Neuronal stem cell (in vitro differentiated cells): ENCODE measurements around the gene BCL2L11.

ENCODE experiments used
- DNase-seq: peaks from one replicate; pipeline ENCODE4 v3.0.0-alpha.2; 2013; ENCODE audit warnings: low spot score
- H2AFZ ChIP-seq: one replicate; pipeline ENCODE4 v1.6.1; 2013; ENCODE audit warnings: mild to moderate bottlenecking, low read length, inconsistent platforms
- H2AK5ac ChIP-seq: 2 replicates; pipeline ENCODE4 v1.6.1; 2013; ENCODE audit warnings: low read depth, mild to moderate bottlenecking, inconsistent platforms, low read length, moderate library complexity, mixed read lengths
- H2BK120ac ChIP-seq: 2 replicates; pipeline ENCODE4 v1.6.1; 2013; ENCODE audit warnings: low read depth, mild to moderate bottlenecking, inconsistent platforms, low read length, moderate library complexity, mixed read lengths
- H2BK12ac ChIP-seq: one replicate; pipeline ENCODE4 v1.6.1; 2013; ENCODE audit warnings: low read length, inconsistent platforms
- H2BK15ac ChIP-seq: 2 replicates; pipeline ENCODE4 v1.6.1; 2013; ENCODE audit warnings: mild to moderate bottlenecking, low read length, inconsistent platforms, mixed read lengths
- H2BK5ac ChIP-seq: one replicate; pipeline ENCODE4 v1.6.1; 2013; ENCODE audit warnings: inconsistent platforms, mild to moderate bottlenecking, low read length, moderate library complexity
- H3K14ac ChIP-seq: one replicate; pipeline ENCODE4 v1.6.1; 2013; ENCODE audit warnings: low read length, inconsistent platforms
- H3K18ac ChIP-seq: 2 replicates; pipeline ENCODE4 v1.6.1; 2013; ENCODE audit warnings: low read length, inconsistent platforms
- H3K23ac ChIP-seq: 2 replicates; pipeline ENCODE4 v1.6.1; 2013; ENCODE audit warnings: low read depth, mild to moderate bottlenecking, mixed read lengths, low read length, inconsistent platforms; ENCODE audit not compliant: poor library complexity
- H3K27ac ChIP-seq: replicated peaks from 3 replicates; pipeline ENCODE4 v1.5.1; 2013; ENCODE audit warnings: low read length, inconsistent platforms
- H3K27me3 ChIP-seq, 3 experiments: 2 replicates each; pipeline ENCODE4 v1.6.1; 2013; ENCODE audit warnings: low read length in 3 of 3, mild to moderate bottlenecking in 2 of 3, inconsistent platforms in 1 of 3, low read depth in 1 of 3, mixed read lengths in 1 of 3, moderate library complexity in 1 of 3; ENCODE audit not compliant: control insufficient read depth in 3 of 3, insufficient read depth in 3 of 3
- H3K36me3 ChIP-seq, 2 donors: replicated peaks in 1 of 2; 2 replicates each; pipeline ENCODE4 v1.6.1; 2013; ENCODE audit warnings: low read length in 2 of 2; ENCODE audit not compliant: control insufficient read depth in 2 of 2, insufficient read depth in 2 of 2
- H3K4ac ChIP-seq: 2 replicates; pipeline ENCODE4 v1.6.1; 2013; ENCODE audit warnings: inconsistent platforms, mild to moderate bottlenecking, low read length, moderate library complexity
- H3K4me1 ChIP-seq, 2 donors: 1 replicate in 1 of 2; 2 replicates in 1 of 2; pipeline ENCODE4 v1.6.1; 2013; ENCODE audit warnings: low read length in 2 of 2, low read depth in 1 of 2; ENCODE audit not compliant: control insufficient read depth in 2 of 2, insufficient read depth in 1 of 2
- H3K4me2 ChIP-seq: one replicate; pipeline ENCODE4 v1.6.1; 2013; ENCODE audit warnings: mild to moderate bottlenecking, low read length, inconsistent platforms; ENCODE audit not compliant: insufficient read depth, poor library complexity, severe bottlenecking
- H3K4me3 ChIP-seq, 2 donors: 2 replicates each; pipeline ENCODE4 v1.5.1; 2013; ENCODE audit warnings: low read length in 2 of 2, mild to moderate bottlenecking in 2 of 2, inconsistent platforms in 1 of 2, moderate library complexity in 1 of 2
- H3K79me1 ChIP-seq: one replicate; pipeline ENCODE4 v1.6.1; 2013; ENCODE audit warnings: low read depth, mild to moderate bottlenecking, inconsistent platforms, low read length, moderate library complexity
- H3K9ac ChIP-seq: one replicate; pipeline ENCODE4 v1.6.1; 2013; ENCODE audit warnings: mild to moderate bottlenecking, low read depth, low read length, inconsistent platforms; ENCODE audit not compliant: poor library complexity
- H3K9me3 ChIP-seq, 2 donors: replicated peaks in 1 of 2; 2 replicates each; pipeline versions ENCODE3 to v1.6.1; 2013; ENCODE audit warnings: low read length in 2 of 2, mild to moderate bottlenecking in 2 of 2, inconsistent platforms in 1 of 2, low read depth in 1 of 2, mixed read lengths in 1 of 2, moderate library complexity in 1 of 2; ENCODE audit not compliant: control insufficient read depth in 2 of 2, insufficient read depth in 1 of 2
- H4K8ac ChIP-seq: one replicate; pipeline ENCODE4 v1.6.1; 2013; ENCODE audit warnings: low read depth, mild to moderate bottlenecking, inconsistent platforms, low read length, moderate library complexity
- H4K91ac ChIP-seq: one replicate; pipeline ENCODE4 v1.6.1; 2013; ENCODE audit warnings: low read length, low read depth, mild to moderate bottlenecking, inconsistent platforms; ENCODE audit not compliant: poor library complexity
- WGBS, 2 donors: extraction: QIAGEN DNeasy Blood & Tissue Kit; methylation state at CpG; one replicate each; pipeline ENCODE4 v1.1.7; 2013; ENCODE audit warnings: missing lambda C conversion rate in 2 of 2, mixed read lengths in 1 of 2; ENCODE audit not compliant: insufficient read length in 2 of 2, insufficient replicate concordance in 1 of 2; ENCODE audit errors: extremely low coverage in 2 of 2; 5-methylcytosine and 5-hydroxymethylcytosine counted together

Gene BCL2L11

GRCh38 chr2:111156529-111156928, 35.8 kb downstream of the BCL2L11 start:
- H2BK15ac ChIP-seq, result no peak overlapping the region
- no peak overlapping the region for H2BK5ac ChIP-seq
- no peak for DNase-seq
- peaks cover 42 to 99% of the 10 kb centered on the region in 2 donors for H3K36me3 ChIP-seq
- H2BK120ac ChIP-seq, result no peak overlapping the region
- WGBS, 2 donors, result no CpG with 5 or more reads among the region's 8 CpGs
- H3K9ac ChIP-seq, result no peak overlapping the region
- no peak overlapping the region for H3K18ac ChIP-seq
- no peak overlapping the region for H3K23ac ChIP-seq
- no peak overlapping the region for H3K4ac ChIP-seq
- H4K91ac ChIP-seq, result no peak overlapping the region
- H3K14ac ChIP-seq, result no peak overlapping the region
- no peak overlapping the region for H3K27ac ChIP-seq
- no peak overlapping the region for H2AK5ac ChIP-seq
- H2AFZ ChIP-seq, result no peak overlapping the region
- no peak overlapping the region for H3K4me2 ChIP-seq
- peaks cover 12 to 18% of the 10 kb centered on the region in 2 donors for H3K4me1 ChIP-seq
- peaks cover 24% of the 10 kb centered on the region for H3K79me1 ChIP-seq
- no peak overlapping the region for H3K4me3 ChIP-seq
- H3K27me3 ChIP-seq, result no peaks in the 10 kb centered on the region
- H2BK12ac ChIP-seq, result no peak overlapping the region
- no peak overlapping the region for H4K8ac ChIP-seq
- no peaks in the 10 kb centered on the region for H3K9me3 ChIP-seq

GRCh38 chr2:111157071-111157661, 36.5 kb downstream of the BCL2L11 start:
- no peak overlapping the region for H2BK15ac ChIP-seq
- no peak overlapping the region for H4K91ac ChIP-seq
- H2AK5ac ChIP-seq, result no peak overlapping the region
- H2BK12ac ChIP-seq, result no peak overlapping the region
- H3K9me3 ChIP-seq, result no peaks in the 10 kb centered on the region
- no peak overlapping the region for H3K18ac ChIP-seq
- no peak overlapping the region for H4K8ac ChIP-seq
- H2BK120ac ChIP-seq, result no peak overlapping the region
- no peak for DNase-seq
- H3K4me1 ChIP-seq, result peaks cover 12 to 18% of the 10 kb centered on the region in 2 donors
- no CpG with 5 or more reads among the region's 5 CpGs for WGBS, 2 donors
- no peak overlapping the region for H2BK5ac ChIP-seq
- no peak overlapping the region for H3K27ac ChIP-seq
- H3K9ac ChIP-seq, result no peak overlapping the region
- H3K4ac ChIP-seq, result no peak overlapping the region
- H3K14ac ChIP-seq, result no peak overlapping the region
- H3K36me3 ChIP-seq, result peaks cover 40 to 99% of the 10 kb centered on the region in 2 donors
- H3K4me2 ChIP-seq, result no peak overlapping the region
- H2AFZ ChIP-seq, result no peak overlapping the region
- no peaks in the 10 kb centered on the region for H3K27me3 ChIP-seq
- H3K23ac ChIP-seq, result no peak overlapping the region
- H3K79me1 ChIP-seq, result peaks cover 22% of the 10 kb centered on the region
- no peak overlapping the region for H3K4me3 ChIP-seq

GRCh38 chr2:111157798-111158197, 37.1 kb downstream of the BCL2L11 start:
- H3K36me3 ChIP-seq, result peaks cover 40 to 99% of the 10 kb centered on the region in 2 donors
- H3K4me3 ChIP-seq, result peak overlapping the region in 1 of 2 donors; percentile 52
- no peak overlapping the region for H4K8ac ChIP-seq
- no peak overlapping the region for H3K4ac ChIP-seq
- no peak overlapping the region for H2BK5ac ChIP-seq
- no peak overlapping the region for H2AK5ac ChIP-seq
- H4K91ac ChIP-seq, result no peak overlapping the region
- no peak overlapping the region for H3K14ac ChIP-seq
- no peak overlapping the region for H3K23ac ChIP-seq
- H3K27ac ChIP-seq, result no peak overlapping the region
- no peaks in the 10 kb centered on the region for H3K27me3 ChIP-seq
- H3K79me1 ChIP-seq, result peaks cover 19% of the 10 kb centered on the region
- H2AFZ ChIP-seq, result no peak overlapping the region
- H2BK15ac ChIP-seq, result no peak overlapping the region
- WGBS, 2 donors, result no CpG with 5 or more reads among the region's 2 CpGs
- H3K9ac ChIP-seq, result no peak overlapping the region
- no peaks in the 10 kb centered on the region for H3K9me3 ChIP-seq
- no peak overlapping the region for H2BK12ac ChIP-seq
- H3K4me1 ChIP-seq, result peaks cover 12 to 18% of the 10 kb centered on the region in 2 donors
- no peak for DNase-seq
- H3K4me2 ChIP-seq, result no peak overlapping the region
- no peak overlapping the region for H2BK120ac ChIP-seq
- H3K18ac ChIP-seq, result no peak overlapping the region

- no peak overlapping the region for H3K23ac ChIP-seq
- no peak overlapping the region for H3K4me3 ChIP-seq
- H4K8ac ChIP-seq, result no peak overlapping the region
- peaks cover 16% of the 10 kb centered on the region for H3K79me1 ChIP-seq
- no peak overlapping the region for H2BK12ac ChIP-seq
- H3K4me2 ChIP-seq, result no peak overlapping the region
- no peak for DNase-seq
- no peak overlapping the region for H2BK5ac ChIP-seq
- H2BK15ac ChIP-seq, result no peak overlapping the region
- no peak overlapping the region for H3K9ac ChIP-seq
- H3K4ac ChIP-seq, result no peak overlapping the region
- H2AK5ac ChIP-seq, result no peak overlapping the region
- H2BK120ac ChIP-seq, result no peak overlapping the region
- H3K9me3 ChIP-seq, result no peaks in the 10 kb centered on the region
- no peak overlapping the region for H3K18ac ChIP-seq
- H4K91ac ChIP-seq, result no peak overlapping the region
- H3K27ac ChIP-seq, result no peak overlapping the region
- H3K36me3 ChIP-seq, result peaks cover 42 to 99% of the 10 kb centered on the region in 2 donors
- H3K27me3 ChIP-seq, result no peaks in the 10 kb centered on the region
- no CpG with 5 or more reads among the region's 5 CpGs for WGBS, 2 donors
- H3K4me1 ChIP-seq, result peaks cover 16 to 18% of the 10 kb centered on the region in 2 donors
- no peak overlapping the region for H2AFZ ChIP-seq
- no peak overlapping the region for H3K14ac ChIP-seq
These were observed 38.9 kb downstream of the BCL2L11 start for GRCh38 chr2:111159641-111160040.
